Measurements from ENCODE around the gene STK33.
A peak's percentile ranks its signal among the peaks of the same experiment; 100 is the strongest.

Gene STK33

DNA sequence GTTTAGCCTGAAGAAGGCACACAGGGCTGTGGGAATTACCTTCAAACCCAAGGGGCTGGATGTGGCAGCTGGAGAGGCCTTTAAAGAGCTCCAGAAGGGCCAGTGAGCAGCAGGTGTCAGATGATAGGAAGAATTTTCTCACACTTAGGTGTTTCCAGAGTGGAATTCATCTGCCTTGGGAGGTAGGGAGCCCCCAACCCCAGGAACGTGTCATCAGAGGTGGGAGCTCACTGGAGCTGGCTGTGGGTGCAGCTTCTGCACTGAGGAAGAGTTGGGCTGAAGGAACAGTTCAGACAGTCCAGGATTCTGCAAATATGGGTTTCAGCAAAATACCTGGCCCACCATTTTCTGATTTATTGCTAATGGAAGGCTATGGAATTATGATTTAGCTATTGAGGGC, 210.8 kb downstream of the STK33 start:
- no peak overlapping the region for H3K4me3 ChIP-seq (ENCODE audit: low read length)
- TF ChIP-seq, protein P1, sequence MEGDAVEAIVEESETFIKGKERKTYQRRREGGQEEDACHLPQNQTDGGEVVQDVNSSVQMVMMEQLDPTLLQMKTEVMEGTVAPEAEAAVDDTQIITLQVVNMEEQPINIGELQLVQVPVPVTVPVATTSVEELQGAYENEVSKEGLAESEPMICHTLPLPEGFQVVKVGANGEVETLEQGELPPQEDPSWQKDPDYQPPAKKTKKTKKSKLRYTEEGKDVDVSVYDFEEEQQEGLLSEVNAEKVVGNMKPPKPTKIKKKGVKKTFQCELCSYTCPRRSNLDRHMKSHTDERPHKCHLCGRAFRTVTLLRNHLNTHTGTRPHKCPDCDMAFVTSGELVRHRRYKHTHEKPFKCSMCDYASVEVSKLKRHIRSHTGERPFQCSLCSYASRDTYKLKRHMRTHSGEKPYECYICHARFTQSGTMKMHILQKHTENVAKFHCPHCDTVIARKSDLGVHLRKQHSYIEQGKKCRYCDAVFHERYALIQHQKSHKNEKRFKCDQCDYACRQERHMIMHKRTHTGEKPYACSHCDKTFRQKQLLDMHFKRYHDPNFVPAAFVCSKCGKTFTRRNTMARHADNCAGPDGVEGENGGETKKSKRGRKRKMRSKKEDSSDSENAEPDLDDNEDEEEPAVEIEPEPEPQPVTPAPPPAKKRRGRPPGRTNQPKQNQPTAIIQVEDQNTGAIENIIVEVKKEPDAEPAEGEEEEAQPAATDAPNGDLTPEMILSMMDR (IDR thresholded peaks at IDR 0.05; ENCODE audit: insufficient read depth, low read depth, low read length, missing control alignments) = no peak
- DNase-seq (ENCODE audit: low read depth) = no peak

DNA sequence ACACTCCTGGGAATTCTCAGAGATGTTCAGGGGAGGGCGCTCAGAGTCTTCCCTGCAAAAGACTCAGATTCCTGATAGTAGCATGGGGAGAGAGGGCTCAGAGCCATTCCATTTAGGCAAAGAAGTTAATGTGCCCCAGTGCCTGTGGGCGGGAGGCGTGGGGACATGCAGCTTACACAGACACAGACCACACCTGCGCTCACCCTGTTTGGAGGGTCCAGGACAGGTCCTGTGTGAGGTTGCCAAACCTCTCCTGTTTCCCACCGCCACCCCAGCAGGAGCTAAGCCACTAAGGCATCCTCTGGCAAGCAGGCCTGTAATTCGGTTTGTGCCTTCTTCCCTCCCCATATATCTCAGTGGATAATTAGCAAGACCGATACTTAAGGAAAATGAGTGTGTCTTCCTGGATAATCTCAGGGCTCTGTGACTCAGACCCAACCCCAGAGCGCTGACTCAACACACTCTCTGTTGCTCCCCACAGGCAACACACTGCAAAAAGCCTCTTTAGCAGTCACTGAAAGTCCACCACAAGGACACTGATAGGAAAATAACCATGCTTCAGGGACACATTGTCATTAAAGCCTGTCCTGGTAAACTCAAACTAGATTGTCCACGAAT, 211.5 kb downstream of the STK33 start:
- TF ChIP-seq, protein P1 (IDR thresholded peaks at IDR 0.05; ENCODE audit: insufficient read depth, low read depth, low read length, missing control alignments) = no peak

DNA sequence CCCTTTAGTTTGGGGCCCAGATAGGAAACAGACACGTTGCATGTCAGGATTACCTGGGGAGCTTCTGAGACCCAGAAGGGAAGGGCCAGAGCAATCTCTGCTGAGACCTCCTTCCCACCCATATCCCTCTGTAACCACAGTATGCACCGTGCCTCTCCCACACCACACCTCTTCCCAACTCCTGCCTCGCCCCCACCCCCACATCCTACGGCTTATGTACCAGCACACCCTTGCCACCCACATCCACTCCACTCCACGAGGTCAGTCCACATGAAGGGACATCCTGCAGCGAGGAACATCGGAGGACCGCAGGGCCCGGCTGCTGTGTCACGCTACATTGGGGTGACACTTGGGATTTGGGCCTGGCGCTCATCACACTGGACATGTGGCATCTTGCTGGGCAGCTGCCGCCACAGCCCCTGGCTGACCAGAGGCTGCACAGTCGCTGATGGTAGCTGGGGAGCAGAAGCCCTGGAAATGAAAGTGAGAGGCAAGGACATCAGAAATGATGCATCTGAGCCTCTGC, 212.1 kb downstream of the STK33 start:
- no peak for DNase-seq (ENCODE audit: low read depth)
- H3K4me3 ChIP-seq (ENCODE audit: low read length) = no peak overlapping the region
- TF ChIP-seq, protein P1 (IDR thresholded peaks at IDR 0.05; ENCODE audit: insufficient read depth, low read depth, low read length, missing control alignments) = no peak

More for the DNA sequence above, 211.5 kb downstream of the STK33 start:
- no peak overlapping the region for H3K4me3 ChIP-seq (ENCODE audit: low read length)
- DNase-seq (ENCODE audit: low read depth) = peak; percentile 81

DNA sequence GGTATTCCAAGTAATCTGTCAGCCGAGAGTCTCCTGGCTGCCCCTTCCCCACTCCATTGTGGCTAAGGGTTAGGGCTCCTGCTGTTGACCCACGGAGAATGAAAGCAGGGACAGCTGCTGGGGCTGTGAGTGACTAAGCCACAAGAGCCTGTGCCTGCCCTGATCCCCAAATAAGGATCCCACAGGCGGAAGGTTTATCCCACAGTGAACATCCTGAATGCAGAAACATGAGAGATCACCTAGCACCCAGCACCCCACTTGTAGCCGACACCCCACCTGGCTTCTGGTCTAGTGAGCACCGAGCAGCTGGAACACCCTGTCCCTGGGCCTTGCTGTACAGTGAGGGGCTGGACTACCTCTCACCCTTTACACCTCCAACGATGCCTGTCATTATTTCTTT, 212.7 kb downstream of the STK33 start:
- DNase-seq (ENCODE audit: low read depth) = no peak
- TF ChIP-seq, protein P1 (IDR thresholded peaks at IDR 0.05; ENCODE audit: insufficient read depth, low read depth, low read length, missing control alignments) = no peak
- no peak overlapping the region for H3K4me3 ChIP-seq (ENCODE audit: low read length)

DNA sequence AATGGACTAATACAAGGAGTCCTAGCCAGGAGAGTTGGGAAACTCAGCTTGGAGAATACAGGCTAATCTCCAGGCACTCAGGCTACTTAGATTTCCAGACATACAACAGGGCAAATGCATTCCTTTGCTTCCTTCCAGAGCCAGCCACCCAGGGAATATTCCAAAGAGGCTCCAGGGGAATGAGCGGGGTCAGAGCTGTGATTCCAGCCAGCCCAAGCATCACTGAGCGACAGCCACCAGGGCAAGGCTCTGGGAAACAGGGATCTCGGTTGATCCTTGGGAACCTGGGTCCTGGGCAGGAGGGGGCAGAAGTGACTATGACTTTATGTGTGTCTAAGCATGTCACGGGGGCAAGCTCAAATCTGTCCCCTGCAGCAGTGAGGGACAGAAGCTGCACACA, 218.1 kb downstream of the STK33 start:
- TF ChIP-seq, protein P1 (IDR thresholded peaks at IDR 0.05; ENCODE audit: insufficient read depth, low read depth, low read length, missing control alignments) = no peak
- DNase-seq (ENCODE audit: low read depth) = no peak
- no peak overlapping the region for H3K4me3 ChIP-seq (ENCODE audit: low read length)

DNA sequence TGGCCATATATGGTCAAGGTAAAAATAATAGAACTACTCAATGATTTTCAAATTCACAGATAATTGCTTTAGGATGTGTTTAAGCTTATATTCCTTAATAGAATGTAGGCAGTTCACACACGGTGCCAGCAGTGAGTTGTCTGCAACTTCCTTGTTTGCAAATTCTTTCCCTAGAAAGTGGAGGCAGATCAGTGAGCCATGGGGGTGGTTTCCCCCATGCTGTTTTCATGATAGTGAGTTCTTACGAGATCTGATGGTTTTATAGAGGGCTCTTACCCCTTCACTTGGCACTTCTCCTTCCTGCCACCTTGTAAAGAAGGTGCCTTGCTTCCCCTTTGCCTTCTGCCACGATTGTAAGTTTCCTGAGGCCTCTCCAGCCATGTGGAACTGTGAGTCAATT, 218.6 kb downstream of the STK33 start:
- no peak overlapping the region for H3K4me3 ChIP-seq (ENCODE audit: low read length)
- no peak for DNase-seq (ENCODE audit: low read depth)
- TF ChIP-seq, protein P1 (IDR thresholded peaks at IDR 0.05; ENCODE audit: insufficient read depth, low read depth, low read length, missing control alignments) = no peak

DNA sequence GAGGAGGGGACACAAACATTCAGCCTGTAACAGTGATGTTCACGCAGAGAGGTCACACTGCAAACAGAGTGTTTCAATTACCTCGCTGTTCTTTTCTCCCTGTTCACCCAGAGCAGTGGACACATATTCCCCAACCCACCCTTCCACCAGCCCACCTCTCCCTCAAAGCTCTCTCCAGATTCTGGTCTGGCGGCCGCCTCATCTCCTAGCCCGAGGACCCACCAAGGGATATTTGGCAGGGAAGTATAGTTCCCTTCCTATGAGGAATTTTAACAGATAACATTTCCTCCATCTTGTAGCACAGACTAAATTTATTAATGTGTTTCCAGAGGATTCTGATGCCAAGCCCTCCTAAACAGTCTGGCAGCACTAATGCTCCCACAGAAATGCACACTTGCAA, 219.3 kb downstream of the STK33 start:
- no peak for DNase-seq (ENCODE audit: low read depth)
- H3K4me3 ChIP-seq (ENCODE audit: low read length) = no peak overlapping the region
- TF ChIP-seq, protein P1 (IDR thresholded peaks at IDR 0.05; ENCODE audit: insufficient read depth, low read depth, low read length, missing control alignments) = no peak

Data from epithelial cell of esophagus (primary cell).